ENCODE results near the gene ACSF2. TPM values are rescaled to one million over a fixed set of nuclear protein-coding genes. Genes with fewer than 3 reads are reported as not detected.
"Not testable (repeated sequence)": the region's sequence is repeated elsewhere in the genome, so short reads cannot be mapped to it uniquely, and the experiment has no call there.

The ACSF2 gene
- total RNA-seq, 1 donor: 63.0 TPM

DNA sequence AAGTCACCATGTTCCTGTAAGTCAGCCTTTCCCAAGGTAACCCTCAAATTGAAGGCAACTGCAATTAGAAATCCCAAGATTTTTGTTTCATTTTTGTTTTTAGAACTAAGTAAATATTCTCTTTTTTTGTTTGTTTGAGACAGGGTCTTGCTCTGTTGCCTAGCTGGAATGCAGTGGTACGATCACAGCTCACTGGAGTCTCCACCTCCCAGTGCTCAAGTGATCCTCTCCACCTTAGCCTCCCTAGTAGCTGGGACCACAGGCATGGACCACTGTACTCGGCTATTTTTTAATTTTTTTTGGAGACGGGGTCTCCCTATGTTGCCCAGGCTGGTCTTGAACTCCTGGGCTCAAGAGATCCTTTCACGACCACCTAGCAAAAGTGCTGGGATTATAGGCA is 18.1 kb upstream of the ACSF2 start:
- Histone ChIP-seq H4K20me1 (ENCODE audit: insufficient read depth, low read length) (no peaks in the 10 kb centered on the region), H3K27me3 (ENCODE audit: insufficient read depth, low read length) (peaks cover 18% of the 10 kb centered on the region), H3K79me2 (ENCODE audit: insufficient read depth, low read length) (no peaks in the 10 kb centered on the region), H3K4me2 (ENCODE audit: insufficient read depth, low read length) (no peak overlapping the region), H2AFZ (ENCODE audit: low read length) (no peak overlapping the region), H3K36me3 (ENCODE audit: insufficient read depth, low read length) (no peaks in the 10 kb centered on the region), H3K4me1 (ENCODE audit: insufficient read depth, low read length) (no peaks in the 10 kb centered on the region), H3K4me3 (ENCODE audit: insufficient read depth, low read length) (no peak overlapping the region), H3K9me3 (ENCODE audit: low read depth, low read length) (no peaks in the 10 kb centered on the region), H3K27ac (ENCODE audit: low read depth, low read length) (no peak overlapping the region)
- DNase-seq (ENCODE audit: insufficient read length, low spot score, missing footprints): no peak
- TF ChIP-seq, protein P1, sequence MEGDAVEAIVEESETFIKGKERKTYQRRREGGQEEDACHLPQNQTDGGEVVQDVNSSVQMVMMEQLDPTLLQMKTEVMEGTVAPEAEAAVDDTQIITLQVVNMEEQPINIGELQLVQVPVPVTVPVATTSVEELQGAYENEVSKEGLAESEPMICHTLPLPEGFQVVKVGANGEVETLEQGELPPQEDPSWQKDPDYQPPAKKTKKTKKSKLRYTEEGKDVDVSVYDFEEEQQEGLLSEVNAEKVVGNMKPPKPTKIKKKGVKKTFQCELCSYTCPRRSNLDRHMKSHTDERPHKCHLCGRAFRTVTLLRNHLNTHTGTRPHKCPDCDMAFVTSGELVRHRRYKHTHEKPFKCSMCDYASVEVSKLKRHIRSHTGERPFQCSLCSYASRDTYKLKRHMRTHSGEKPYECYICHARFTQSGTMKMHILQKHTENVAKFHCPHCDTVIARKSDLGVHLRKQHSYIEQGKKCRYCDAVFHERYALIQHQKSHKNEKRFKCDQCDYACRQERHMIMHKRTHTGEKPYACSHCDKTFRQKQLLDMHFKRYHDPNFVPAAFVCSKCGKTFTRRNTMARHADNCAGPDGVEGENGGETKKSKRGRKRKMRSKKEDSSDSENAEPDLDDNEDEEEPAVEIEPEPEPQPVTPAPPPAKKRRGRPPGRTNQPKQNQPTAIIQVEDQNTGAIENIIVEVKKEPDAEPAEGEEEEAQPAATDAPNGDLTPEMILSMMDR (IDR thresholded peaks at IDR 0.05; ENCODE audit: extremely low read depth, low read depth, low read length): no peak

DNA sequence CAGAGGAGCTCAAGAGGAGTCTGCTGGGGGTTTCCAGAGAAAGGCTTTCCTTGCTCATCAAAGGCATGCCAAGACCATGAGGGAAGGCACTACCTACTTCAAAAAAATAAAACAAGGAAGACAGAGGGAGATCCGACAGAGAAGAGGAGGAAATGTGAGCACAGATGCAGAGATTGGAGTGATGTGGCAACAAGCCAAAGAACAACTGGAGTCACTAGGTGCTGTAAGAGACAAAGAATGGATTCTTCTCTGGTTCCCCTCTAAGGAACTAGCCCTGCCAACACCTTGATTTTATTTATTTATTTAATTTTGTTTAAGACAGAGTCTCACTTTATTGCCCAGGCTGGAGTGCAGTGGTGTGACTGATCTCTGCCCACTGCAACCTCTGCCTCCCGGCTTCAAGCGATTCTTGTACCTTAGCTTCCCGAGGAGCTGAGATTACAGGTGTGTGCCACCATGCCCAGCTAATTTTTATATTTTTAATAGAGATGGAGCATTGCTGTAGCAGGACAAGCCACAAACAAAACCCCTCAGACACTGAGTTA is 13.8 kb upstream of the ACSF2 start:
- Histone ChIP-seq H3K4me1 (ENCODE audit: insufficient read depth, low read length) (no peaks in the 10 kb centered on the region), H3K9me3 (ENCODE audit: low read depth, low read length) (no peaks in the 10 kb centered on the region), H3K27ac (ENCODE audit: low read depth, low read length) (no peak overlapping the region), H4K20me1 (ENCODE audit: insufficient read depth, low read length) (no peaks in the 10 kb centered on the region), H2AFZ (ENCODE audit: low read length) (no peak overlapping the region), H3K79me2 (ENCODE audit: insufficient read depth, low read length) (no peaks in the 10 kb centered on the region), H3K4me2 (ENCODE audit: insufficient read depth, low read length) (no peak overlapping the region), H3K4me3 (ENCODE audit: insufficient read depth, low read length) (no peak overlapping the region), H3K27me3 (ENCODE audit: insufficient read depth, low read length) (peaks cover 3% of the 10 kb centered on the region), H3K36me3 (ENCODE audit: insufficient read depth, low read length) (no peaks in the 10 kb centered on the region)
- DNase-seq (ENCODE audit: insufficient read length, low spot score, missing footprints): no peak
- TF ChIP-seq, protein P1 (IDR thresholded peaks at IDR 0.05; ENCODE audit: extremely low read depth, low read depth, low read length): no peak

DNA sequence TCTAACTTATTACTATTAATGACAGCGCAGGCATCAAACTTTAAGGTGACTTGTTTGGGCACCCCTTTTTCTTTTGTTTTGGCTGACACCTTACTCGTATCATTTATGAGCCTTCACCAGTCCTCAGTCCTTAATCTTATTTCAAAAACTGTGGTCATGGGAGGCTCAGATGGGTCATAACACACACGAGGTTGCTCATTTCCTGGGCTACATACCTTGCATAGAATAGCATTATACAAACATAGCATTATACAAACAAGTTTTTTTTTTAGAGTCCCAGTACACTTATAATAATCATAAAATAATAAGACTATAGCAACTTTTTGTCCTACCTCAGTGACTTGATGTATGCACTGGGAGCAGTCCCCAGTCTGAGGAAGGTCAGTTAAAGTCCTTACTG is 11.2 kb upstream of the ACSF2 start:
- Histone ChIP-seq H3K4me2 (ENCODE audit: insufficient read depth, low read length) (no peak overlapping the region), H3K4me3 (ENCODE audit: insufficient read depth, low read length) (no peak overlapping the region), H3K27me3 (ENCODE audit: insufficient read depth, low read length) (peaks cover under 1% of the 10 kb centered on the region), H4K20me1 (ENCODE audit: insufficient read depth, low read length) (no peaks in the 10 kb centered on the region), H3K9me3 (ENCODE audit: low read depth, low read length) (no peaks in the 10 kb centered on the region), H3K27ac (ENCODE audit: low read depth, low read length) (no peak overlapping the region), H2AFZ (ENCODE audit: low read length) (no peak overlapping the region), H3K36me3 (ENCODE audit: insufficient read depth, low read length) (no peaks in the 10 kb centered on the region), H3K4me1 (ENCODE audit: insufficient read depth, low read length) (no peaks in the 10 kb centered on the region), H3K79me2 (ENCODE audit: insufficient read depth, low read length) (no peaks in the 10 kb centered on the region)
- TF ChIP-seq, protein P1 (IDR thresholded peaks at IDR 0.05; ENCODE audit: extremely low read depth, low read depth, low read length): no peak
- no peak for DNase-seq (ENCODE audit: insufficient read length, low spot score, missing footprints)

DNA sequence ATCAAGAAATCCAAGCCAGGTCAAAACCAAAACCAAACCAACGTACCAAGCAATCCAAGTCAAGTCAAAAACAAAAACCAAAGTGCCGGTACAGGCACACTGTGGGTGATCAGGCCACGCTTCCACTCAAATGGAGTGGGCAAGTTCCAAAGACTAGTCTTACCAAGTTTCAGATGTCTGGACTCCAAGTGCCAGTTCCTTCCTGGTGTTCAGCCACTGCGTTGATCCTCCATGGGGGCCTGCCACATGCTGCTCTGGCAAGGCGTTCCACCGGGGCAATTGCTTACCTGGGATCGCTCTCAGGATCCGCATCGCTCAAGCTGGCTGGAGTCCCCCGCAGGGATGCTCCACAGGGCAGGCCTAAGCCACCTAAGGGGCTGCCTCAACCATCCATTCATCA is 6.4 kb upstream of the ACSF2 start:
- not testable (repeated sequence) for H3K4me3 ChIP-seq (ENCODE audit: insufficient read depth, low read length); H3K27me3 ChIP-seq (ENCODE audit: insufficient read depth, low read length); H4K20me1 ChIP-seq (ENCODE audit: insufficient read depth, low read length); H3K36me3 ChIP-seq (ENCODE audit: insufficient read depth, low read length); DNase-seq (ENCODE audit: insufficient read length, low spot score, missing footprints); H3K9me3 ChIP-seq (ENCODE audit: low read depth, low read length); H3K4me2 ChIP-seq (ENCODE audit: insufficient read depth, low read length); H3K27ac ChIP-seq (ENCODE audit: low read depth, low read length); H3K79me2 ChIP-seq (ENCODE audit: insufficient read depth, low read length); H2AFZ ChIP-seq (ENCODE audit: low read length)
- H3K4me1 ChIP-seq (ENCODE audit: insufficient read depth, low read length): peaks cover 28% of the 10 kb centered on the region
